Activated T-cell treated with anti-CD3 and anti-CD28 coated beads, Interleukin-2, amount 50 U/mL, for 24 hours (primary cell): ENCODE results near the gene ACOT12.

ENCODE experiments used
- DNase-seq: peaks from one replicate; pipeline ENCODE4 v3.0.0-alpha.2; 2020
- H3K27ac Mint-ChIP-seq: 2 replicates; pipeline ENCODE4 v1.8.0; 2020; ENCODE audit warnings: mild to moderate bottlenecking, mixed read lengths
- H3K27me3 Mint-ChIP-seq: 2 replicates; pipeline ENCODE4 v1.8.0; 2020; ENCODE audit warnings: mixed read lengths
- H3K36me3 Mint-ChIP-seq: 2 replicates; pipeline ENCODE4 v1.8.0; 2020; ENCODE audit warnings: low read depth, mixed read lengths
- H3K4me1 Mint-ChIP-seq: 2 replicates; pipeline ENCODE4 v1.8.0; 2020; ENCODE audit warnings: low read depth, mixed read lengths
- H3K4me3 Mint-ChIP-seq: 2 replicates; pipeline ENCODE4 v1.8.0; 2020; ENCODE audit warnings: mild to moderate bottlenecking, moderate library complexity, mixed read lengths
- H3K9me3 Mint-ChIP-seq: 2 replicates; pipeline ENCODE4 v1.8.0; 2020; ENCODE audit warnings: mixed read lengths

ACOT12 gene

GRCh38 chr5:81393783-81394718 is at the start of gene ACOT12:
TSS of gene ACOT12 (minus strand) at chr5:81394134. CDS start at chr5:81394114, 20 bp downstream.
- Mint-ChIP-seq H3K36me3 (no peaks in the 10 kb centered on the region), H3K4me1 (peaks cover 3% of the 10 kb centered on the region), H3K9me3 (no peaks in the 10 kb centered on the region), H3K27ac (no peak within 1 kb of the TSS), H3K4me3 (peak within 1 kb of the TSS; percentile 55), H3K27me3 (peaks cover 70% of the 10 kb centered on the region)
- no peak for DNase-seq

GRCh38 chr5:81435023-81435422 is 41.1 kb upstream of the ACOT12 start:
- no peaks in the 10 kb centered on the region for H3K36me3 Mint-ChIP-seq
- no peak overlapping the region for H3K4me3 Mint-ChIP-seq
- H3K4me1 Mint-ChIP-seq, result no peaks in the 10 kb centered on the region
- no peaks in the 10 kb centered on the region for H3K27me3 Mint-ChIP-seq
- H3K9me3 Mint-ChIP-seq, result no peaks in the 10 kb centered on the region
- DNase-seq, result no peak
- no peak overlapping the region for H3K27ac Mint-ChIP-seq

GRCh38 chr5:81429985-81430384 is 36.1 kb upstream of the ACOT12 start:
- H3K9me3 Mint-ChIP-seq, result no peaks in the 10 kb centered on the region
- H3K27ac Mint-ChIP-seq, result no peak overlapping the region
- no peak overlapping the region for H3K4me3 Mint-ChIP-seq
- DNase-seq, result no peak
- no peaks in the 10 kb centered on the region for H3K27me3 Mint-ChIP-seq
- H3K4me1 Mint-ChIP-seq, result peaks cover 17% of the 10 kb centered on the region
- H3K36me3 Mint-ChIP-seq, result no peaks in the 10 kb centered on the region

- Mint-ChIP-seq H3K27me3 (no peaks in the 10 kb centered on the region), H3K27ac (no peak overlapping the region)
Measured at GRCh38 chr5:81429363-81429762, 35.4 kb upstream of the ACOT12 start.

GRCh38 chr5:81428861-81429260 is 34.9 kb upstream of the ACOT12 start:
- DNase-seq, result no peak
- H3K36me3 Mint-ChIP-seq, result no peaks in the 10 kb centered on the region
- H3K27me3 Mint-ChIP-seq, result no peaks in the 10 kb centered on the region
- H3K4me1 Mint-ChIP-seq, result peaks cover 17% of the 10 kb centered on the region
- no peak overlapping the region for H3K4me3 Mint-ChIP-seq
- no peaks in the 10 kb centered on the region for H3K9me3 Mint-ChIP-seq
- H3K27ac Mint-ChIP-seq, result peak overlapping the region; percentile 45

More at GRCh38 chr5:81429363-81429762, 35.4 kb upstream of the ACOT12 start:
- DNase-seq, result no peak
- no peaks in the 10 kb centered on the region for H3K36me3 Mint-ChIP-seq
- H3K9me3 Mint-ChIP-seq, result no peaks in the 10 kb centered on the region
- peaks cover 17% of the 10 kb centered on the region for H3K4me1 Mint-ChIP-seq
- no peak overlapping the region for H3K4me3 Mint-ChIP-seq

GRCh38 chr5:81428446-81428845 is 34.5 kb upstream of the ACOT12 start:
- Mint-ChIP-seq H3K27me3 (no peaks in the 10 kb centered on the region), H3K27ac (no peak overlapping the region), H3K9me3 (no peaks in the 10 kb centered on the region), H3K4me1 (peaks cover 17% of the 10 kb centered on the region), H3K36me3 (no peaks in the 10 kb centered on the region), H3K4me3 (no peak overlapping the region)
- DNase-seq, result no peak

- Mint-ChIP-seq H3K27ac (no peak overlapping the region), H3K9me3 (no peaks in the 10 kb centered on the region), H3K36me3 (no peaks in the 10 kb centered on the region), H3K27me3 (no peaks in the 10 kb centered on the region), H3K4me3 (no peak overlapping the region), H3K4me1 (peaks cover 17% of the 10 kb centered on the region)
- no peak for DNase-seq
Measured at GRCh38 chr5:81427566-81427965, 33.6 kb upstream of the ACOT12 start.

GRCh38 chr5:81426359-81427030 is 32.6 kb upstream of the ACOT12 start:
- H3K27me3 Mint-ChIP-seq, result no peaks in the 10 kb centered on the region
- no peaks in the 10 kb centered on the region for H3K9me3 Mint-ChIP-seq
- no peaks in the 10 kb centered on the region for H3K36me3 Mint-ChIP-seq
- DNase-seq, result no peak
- H3K4me3 Mint-ChIP-seq, result no peak overlapping the region
- no peak overlapping the region for H3K27ac Mint-ChIP-seq
- peaks cover 21% of the 10 kb centered on the region for H3K4me1 Mint-ChIP-seq

- Mint-ChIP-seq H3K9me3 (no peaks in the 10 kb centered on the region), H3K27me3 (no peaks in the 10 kb centered on the region), H3K4me3 (no peak overlapping the region), H3K27ac (no peak overlapping the region), H3K36me3 (peaks cover 2% of the 10 kb centered on the region), H3K4me1 (peaks cover 30% of the 10 kb centered on the region)
- no peak for DNase-seq
Measured at GRCh38 chr5:81425569-81425968, 31.6 kb upstream of the ACOT12 start.

GRCh38 chr5:81424728-81425127 is 30.8 kb upstream of the ACOT12 start:
- H3K27me3 Mint-ChIP-seq, result no peaks in the 10 kb centered on the region
- DNase-seq, result no peak
- peaks cover 39% of the 10 kb centered on the region for H3K4me1 Mint-ChIP-seq
- H3K9me3 Mint-ChIP-seq, result no peaks in the 10 kb centered on the region
- peaks cover 5% of the 10 kb centered on the region for H3K36me3 Mint-ChIP-seq
- H3K27ac Mint-ChIP-seq, result no peak overlapping the region
- no peak overlapping the region for H3K4me3 Mint-ChIP-seq

GRCh38 chr5:81422671-81423070 is 28.7 kb upstream of the ACOT12 start:
- Mint-ChIP-seq H3K27ac (no peak overlapping the region), H3K4me1 (peaks cover 40% of the 10 kb centered on the region), H3K27me3 (no peaks in the 10 kb centered on the region), H3K36me3 (peaks cover 11% of the 10 kb centered on the region), H3K9me3 (no peaks in the 10 kb centered on the region), H3K4me3 (no peak overlapping the region)
- DNase-seq, result no peak

- Mint-ChIP-seq H3K9me3 (no peaks in the 10 kb centered on the region), H3K27ac (peak overlapping the region; percentile 84)
- no peak for DNase-seq
Measured at GRCh38 chr5:81420039-81420667, 26.2 kb upstream of the ACOT12 start.

GRCh38 chr5:81418606-81419005 is 24.7 kb upstream of the ACOT12 start:
- H3K27me3 Mint-ChIP-seq, result no peaks in the 10 kb centered on the region
- H3K27ac Mint-ChIP-seq, result no peak overlapping the region
- H3K4me1 Mint-ChIP-seq, result peaks cover 27% of the 10 kb centered on the region
- no peaks in the 10 kb centered on the region for H3K9me3 Mint-ChIP-seq
- DNase-seq, result no peak
- peaks cover 13% of the 10 kb centered on the region for H3K36me3 Mint-ChIP-seq
- no peak overlapping the region for H3K4me3 Mint-ChIP-seq

More at GRCh38 chr5:81420039-81420667, 26.2 kb upstream of the ACOT12 start:
- Mint-ChIP-seq H3K4me3 (no peak overlapping the region), H3K4me1 (peaks cover 27% of the 10 kb centered on the region), H3K27me3 (no peaks in the 10 kb centered on the region), H3K36me3 (peaks cover 13% of the 10 kb centered on the region)

GRCh38 chr5:81417052-81417451 is 23.1 kb upstream of the ACOT12 start:
- peaks cover 13% of the 10 kb centered on the region for H3K36me3 Mint-ChIP-seq
- H3K4me3 Mint-ChIP-seq, result no peak overlapping the region
- H3K27me3 Mint-ChIP-seq, result no peaks in the 10 kb centered on the region
- no peak overlapping the region for H3K27ac Mint-ChIP-seq
- peaks cover 23% of the 10 kb centered on the region for H3K4me1 Mint-ChIP-seq
- no peak for DNase-seq
- no peaks in the 10 kb centered on the region for H3K9me3 Mint-ChIP-seq
